HepG2 (cell line): ENCODE measurements around the gene CRKL. TPM values are rescaled to one million over a fixed set of nuclear protein-coding genes. Genes with fewer than 3 reads are reported as not detected.

Experiments used
- ADNP ChIP-seq: sonication (generic); formaldehyde crosslinking; IDR thresholded peaks from 2 replicates; pipeline ENCODE4 v1.4.0; 2020; ENCODE audit warnings: missing genetic modification reagents
- HBP1 ChIP-seq: IDR thresholded peaks from 2 replicates; pipeline ENCODE4 v1.6.1; 2016; ENCODE audit warnings: low read depth, control low read depth
- HNRNPH1 ChIP-seq: fragments of 200-400 bp; formaldehyde crosslinking; optimal IDR thresholded peaks from 2 replicates; pipeline ENCODE3; 2017; ENCODE audit warnings: mild to moderate bottlenecking, low read depth, low read length
- JDP2 ChIP-seq: sonication (generic); formaldehyde crosslinking; IDR thresholded peaks from 2 replicates; pipeline ENCODE4 v1.8.1; 2022; ENCODE audit warnings: missing genetic modification reagents, borderline replicate concordance
- MTF1 ChIP-seq: sonication (generic); formaldehyde crosslinking; IDR thresholded peaks from 2 replicates; pipeline ENCODE4 v1.5.0; 2020; ENCODE audit warnings: missing genetic modification reagents
- NFAT5 ChIP-seq: sonication (generic); formaldehyde crosslinking; IDR thresholded peaks from 2 replicates; pipeline ENCODE4 v1.4.0; 2020; ENCODE audit warnings: missing genetic modification reagents
- NFYB ChIP-seq: sonication (generic); formaldehyde crosslinking; IDR thresholded peaks from 2 replicates; pipeline ENCODE4 v1.4.0; 2020; ENCODE audit warnings: missing genetic modification reagents
- NPAS2 ChIP-seq: sonication (generic); formaldehyde crosslinking; IDR thresholded peaks from 2 replicates; pipeline ENCODE4 v1.8.0; 2022; ENCODE audit warnings: mild to moderate bottlenecking, missing genetic modification reagents, borderline replicate concordance
- SP4 ChIP-seq: sonication (generic); formaldehyde crosslinking; IDR thresholded peaks from 2 replicates; pipeline ENCODE4 v1.8.1; 2023; ENCODE audit warnings: mild to moderate bottlenecking, missing genetic modification reagents
- ZMYM4 ChIP-seq: sonication (generic); formaldehyde crosslinking; IDR thresholded peaks from 2 replicates; pipeline ENCODE4 v1.8.1; 2023; ENCODE audit warnings: mild to moderate bottlenecking, missing genetic modification reagents
- ZNF326 ChIP-seq: sonication (generic); formaldehyde crosslinking; IDR thresholded peaks from 2 replicates; pipeline ENCODE4 v1.4.0; 2020; ENCODE audit warnings: missing genetic modification reagents, borderline replicate concordance
- ZNF329 ChIP-seq: sonication (generic); formaldehyde crosslinking; IDR thresholded peaks from 2 replicates; pipeline ENCODE4 v1.9.0; 2021; ENCODE audit warnings: low read depth, mild to moderate bottlenecking, missing genetic modification reagents
- ZNF33A ChIP-seq: sonication (generic); formaldehyde crosslinking; IDR thresholded peaks from 2 replicates; pipeline ENCODE4 v1.5.1; 2020; ENCODE audit warnings: missing genetic modification reagents, mild to moderate bottlenecking, moderate library complexity, borderline replicate concordance
- polyA plus RNA-seq, 8 experiments: library from polyadenylated mRNA; depleted of rRNA in 3 of 8; stranded (reverse) in 7 of 8; unstranded in 1 of 8; fragments of >200 nt; fragmentation: Illumina TruSeq in 4 of 8; extraction: Trizol in 4 of 8; gene quantifications; 2 replicates each; pipeline versions ENCODE4 v1.2.1 to v1.2.3, GENCODE V29; 2011 to 2016; ENCODE audit warnings: low read depth in 4 of 8, missing spikeins in 1 of 8, mixed read lengths in 1 of 8; ENCODE audit not compliant: insufficient read depth in 1 of 8
- total RNA-seq, 5 experiments: library from RNA; depleted of rRNA; stranded (reverse); fragments of >200 nt; fragmentation: Illumina TruSeq; extraction: Trizol; gene quantifications; 2 replicates each; pipeline ENCODE4 v1.2.3, GENCODE V29; 2016; ENCODE audit warnings: low read depth in 1 of 5
- TF ChIP-seq, protein P1 (sequence below): sonication (generic); formaldehyde crosslinking; IDR thresholded peaks from 2 replicates; pipeline ENCODE4 v1.4.0; 2020; ENCODE audit warnings: missing genetic modification reagents, borderline replicate concordance
- TF ChIP-seq, protein P2 (sequence below): sonication (generic); formaldehyde crosslinking; IDR thresholded peaks from 2 replicates; pipeline ENCODE4 v1.4.0; 2020; ENCODE audit warnings: low read depth, mild to moderate bottlenecking, missing genetic modification reagents

The CRKL gene
- total and polyA plus RNA-seq, 2 of the 13 experiments (the other 11 are each of a cell fraction or from before 2014, with no cell fraction given): 37.4 to 60.6 TPM

DNA sequence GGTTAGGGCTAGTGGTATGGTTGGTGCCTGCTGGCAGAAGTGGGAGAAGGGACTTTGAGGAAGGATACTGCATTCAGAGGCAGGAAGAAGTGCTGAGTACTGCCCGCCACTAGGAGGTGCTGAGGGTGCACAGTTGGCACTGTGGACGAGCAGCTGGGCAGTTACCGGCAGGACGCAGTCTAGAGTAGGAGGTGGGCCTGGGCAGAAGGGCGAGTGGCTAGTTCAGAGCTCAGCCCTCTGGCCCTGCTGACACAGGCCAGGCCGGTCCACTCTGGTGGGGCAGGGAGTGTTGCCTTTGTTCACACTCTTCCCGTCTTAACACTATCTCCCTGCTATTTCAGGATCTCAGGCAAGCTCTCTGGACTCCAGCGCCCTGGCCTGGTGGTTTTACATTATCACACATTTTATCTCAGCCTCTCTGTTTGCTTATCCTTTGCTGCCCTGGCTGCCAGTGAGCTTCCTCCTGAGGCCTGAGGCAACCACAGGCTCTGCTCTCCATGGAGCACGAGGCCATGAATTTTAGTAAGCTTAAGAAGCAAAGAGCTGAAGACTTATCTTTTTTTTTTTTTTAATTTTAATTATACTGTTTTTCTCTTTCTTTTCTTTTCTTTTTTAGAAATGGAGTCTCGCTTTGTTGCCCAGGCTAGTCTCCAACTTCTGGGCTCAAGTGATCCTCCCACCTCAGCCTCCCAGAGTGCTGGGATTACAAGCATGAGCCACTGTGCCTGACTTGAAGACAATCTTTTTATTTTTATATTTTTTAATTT is 31.5 kb upstream of the CRKL start (continued):
- TF ChIP-seq, protein P1, sequence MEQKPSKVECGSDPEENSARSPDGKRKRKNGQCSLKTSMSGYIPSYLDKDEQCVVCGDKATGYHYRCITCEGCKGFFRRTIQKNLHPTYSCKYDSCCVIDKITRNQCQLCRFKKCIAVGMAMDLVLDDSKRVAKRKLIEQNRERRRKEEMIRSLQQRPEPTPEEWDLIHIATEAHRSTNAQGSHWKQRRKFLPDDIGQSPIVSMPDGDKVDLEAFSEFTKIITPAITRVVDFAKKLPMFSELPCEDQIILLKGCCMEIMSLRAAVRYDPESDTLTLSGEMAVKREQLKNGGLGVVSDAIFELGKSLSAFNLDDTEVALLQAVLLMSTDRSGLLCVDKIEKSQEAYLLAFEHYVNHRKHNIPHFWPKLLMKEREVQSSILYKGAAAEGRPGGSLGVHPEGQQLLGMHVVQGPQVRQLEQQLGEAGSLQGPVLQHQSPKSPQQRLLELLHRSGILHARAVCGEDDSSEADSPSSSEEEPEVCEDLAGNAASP (CRISPR knock-in tag): peak; percentile 71; the same call in 1 of the 2 replicates
- TF ChIP-seq ZNF326 (CRISPR knock-in tag) (peak; percentile 34; the same call in 1 of the 2 replicates), ZNF33A (CRISPR knock-in tag) (no peak), HBP1 (CRISPR knock-in tag) (peak; percentile 50; the same call in 1 of the 2 replicates), NFYB (CRISPR knock-in tag) (no peak), JDP2 (no peak), HNRNPH1 (no peak), SP4 (peak; percentile 74), NPAS2 (no peak), ZNF329 (no peak), ZMYM4 (CRISPR knock-in tag) (peak; percentile 71), ADNP (CRISPR knock-in tag) (0 out of 2 replicates have a peak, but pooled peaks have one; percentile 27), MTF1 (no peak), NFAT5 (CRISPR knock-in tag) (no peak)
- TF ChIP-seq, protein P2, sequence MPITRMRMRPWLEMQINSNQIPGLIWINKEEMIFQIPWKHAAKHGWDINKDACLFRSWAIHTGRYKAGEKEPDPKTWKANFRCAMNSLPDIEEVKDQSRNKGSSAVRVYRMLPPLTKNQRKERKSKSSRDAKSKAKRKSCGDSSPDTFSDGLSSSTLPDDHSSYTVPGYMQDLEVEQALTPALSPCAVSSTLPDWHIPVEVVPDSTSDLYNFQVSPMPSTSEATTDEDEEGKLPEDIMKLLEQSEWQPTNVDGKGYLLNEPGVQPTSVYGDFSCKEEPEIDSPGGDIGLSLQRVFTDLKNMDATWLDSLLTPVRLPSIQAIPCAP (CRISPR knock-in tag): no peak
